HG02588 (cell line): ENCODE measurements around the gene GMCL2.
"Not testable (repeated sequence)": the region's sequence is repeated elsewhere in the genome, so short reads cannot be mapped to it uniquely, and the experiment has no call there.

Experiments
- ATAC-seq: cut with Tn5 transposase; IDR thresholded peaks from one replicate; pipeline ENCODE4 v1.9.1; 2021; ENCODE audit warnings: mild to moderate bottlenecking, moderate library complexity; ENCODE audit not compliant: unreplicated experiment

GMCL2 gene

GRCh38 chr5:178207183-178207916 is 20.2 kb upstream of the GMCL2 start:
- no peak for ATAC-seq

DNA sequence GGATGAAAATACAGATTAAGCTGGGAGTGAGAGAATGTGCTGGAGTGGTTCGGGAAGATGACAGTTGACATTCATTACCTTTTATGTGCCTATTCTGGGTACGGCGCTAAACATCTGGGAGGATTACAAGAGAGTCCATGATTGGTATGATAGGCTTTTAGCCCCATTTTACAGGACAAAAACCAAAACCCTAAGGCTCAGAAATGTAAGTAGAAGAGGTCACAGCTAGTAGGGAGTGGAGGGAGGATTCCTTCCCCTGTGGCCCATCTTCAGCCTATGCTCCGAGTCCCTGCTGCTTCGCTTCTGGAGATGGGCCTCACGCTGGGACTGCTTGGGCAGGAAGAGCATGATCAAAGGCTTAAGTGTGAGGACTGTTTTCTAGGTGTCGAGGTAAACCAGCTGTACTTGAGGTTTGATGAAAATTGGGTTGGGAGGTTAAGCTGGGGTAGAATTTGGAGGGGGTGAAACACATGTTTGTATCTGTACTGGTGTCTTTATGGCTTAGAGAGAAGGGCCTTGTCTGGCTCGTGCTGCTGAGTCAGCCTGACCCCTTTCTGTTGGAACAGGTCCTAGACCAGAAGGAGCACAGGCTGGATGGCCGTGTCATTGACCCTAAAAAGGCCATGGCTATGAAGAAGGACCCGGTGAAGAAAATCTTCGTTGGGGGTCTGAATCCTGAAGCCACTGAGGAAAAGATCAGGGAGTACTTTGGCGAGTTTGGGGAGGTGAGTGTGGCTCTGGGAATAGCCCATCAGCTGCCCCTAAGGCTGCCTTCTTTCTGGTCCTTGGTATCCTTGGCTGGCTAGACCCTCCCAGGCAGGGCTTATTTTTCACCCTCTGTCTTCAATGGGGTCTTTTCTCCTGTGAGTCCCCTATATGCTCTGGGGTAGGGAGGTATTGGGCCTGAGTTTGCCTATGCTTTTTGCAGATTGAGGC is 19.3 kb upstream of the GMCL2 start:
- no peak for ATAC-seq

GRCh38 chr5:178205749-178206047 is 18.5 kb upstream of the GMCL2 start:
- ATAC-seq, result no peak

GRCh38 chr5:178204935-178205748 is 18.0 kb upstream of the GMCL2 start:
- peak; percentile 45 for ATAC-seq

GRCh38 chr5:178204182-178204934 is 17.2 kb upstream of the GMCL2 start, which contains the start of gene HNRNPAB:
TSS of gene HNRNPAB (plus strand) at chr5:178204533. CDS start at chr5:178204838, 305 bp downstream.
- ATAC-seq, result peak; percentile 81

- ATAC-seq, result no peak
These were observed 16.6 kb upstream of the GMCL2 start for GRCh38 chr5:178203670-178204181.

- ATAC-seq, result no peak
These were observed 15.4 kb upstream of the GMCL2 start for GRCh38 chr5:178202541-178202940.

GRCh38 chr5:178201927-178202235 is 14.7 kb upstream of the GMCL2 start:
- no peak for ATAC-seq

DNA sequence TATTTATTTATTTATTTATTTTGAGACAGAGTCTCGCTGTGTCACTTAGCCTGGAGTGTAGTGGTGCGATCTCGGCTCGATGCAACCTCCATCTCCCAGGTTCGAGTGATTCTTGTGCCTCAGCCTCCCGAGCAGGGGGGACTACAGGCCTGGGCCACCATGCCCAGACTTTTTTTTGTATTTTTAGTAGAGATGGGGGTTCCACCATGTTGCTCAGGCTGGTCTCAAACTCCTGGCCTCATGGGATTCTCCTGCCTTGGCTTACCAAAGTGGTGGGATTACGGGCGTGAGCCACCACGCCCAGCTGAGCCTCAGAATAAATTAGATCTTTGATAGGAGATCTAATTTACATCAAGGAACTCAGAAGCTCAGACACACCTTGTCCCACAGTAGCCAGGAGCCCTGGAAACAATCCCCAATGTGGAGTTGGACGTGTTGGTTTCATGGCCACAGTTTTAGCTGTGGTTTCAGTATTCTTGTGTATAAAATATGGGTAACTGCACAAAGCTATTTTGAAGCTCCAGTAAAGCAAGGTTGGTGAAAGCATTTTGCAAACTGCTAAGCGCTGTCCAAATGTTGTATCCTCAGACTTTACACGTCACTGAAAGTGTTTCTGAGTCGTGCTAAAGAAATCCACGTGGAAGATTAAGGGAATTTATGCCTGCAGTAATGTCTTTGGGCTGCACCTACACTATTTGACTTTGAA is 14.2 kb upstream of the GMCL2 start:
- no peak for ATAC-seq

- no peak for ATAC-seq
These were observed 12.6 kb upstream of the GMCL2 start for GRCh38 chr5:178199581-178200434.

DNA sequence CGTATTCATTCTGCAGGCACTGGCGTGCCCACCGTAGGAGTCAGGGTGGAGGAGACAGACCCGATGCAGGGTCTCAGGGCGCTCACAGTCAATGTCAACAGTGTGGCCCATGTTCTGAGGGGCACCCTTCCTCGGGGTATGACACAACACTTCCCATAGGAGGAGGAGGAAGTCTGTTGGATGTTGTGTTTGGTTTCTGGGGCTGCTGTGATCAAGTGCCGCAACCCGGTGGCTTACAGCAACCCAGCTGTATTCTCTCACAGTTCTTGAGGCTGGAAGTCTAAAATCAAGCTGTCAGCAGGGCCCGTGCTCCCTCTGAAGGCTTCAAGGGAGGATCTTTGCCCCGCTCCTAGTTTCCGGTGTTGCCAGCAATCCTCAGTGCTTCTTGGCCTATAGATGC is 11.5 kb upstream of the GMCL2 start:
- ATAC-seq, result no peak

DNA sequence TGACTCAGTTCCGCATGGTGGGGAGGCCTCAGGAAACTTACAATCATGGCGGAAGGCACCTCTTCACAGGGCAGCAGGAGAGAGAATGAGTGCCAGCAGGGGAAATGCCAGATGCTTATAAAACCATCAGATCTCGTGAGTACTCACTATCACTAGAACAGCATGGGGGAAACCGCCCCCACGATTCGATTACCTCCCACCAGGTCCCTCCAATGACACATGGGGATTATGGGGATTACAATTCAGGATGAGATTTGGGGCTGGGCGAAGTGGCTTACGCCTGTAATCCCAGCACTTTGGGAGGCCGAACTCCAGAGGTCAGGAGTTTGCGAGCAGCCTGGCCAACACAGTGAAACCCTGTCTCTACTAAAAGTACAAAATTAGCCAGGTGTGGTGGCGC is 11.0 kb upstream of the GMCL2 start:
- ATAC-seq, result not testable (repeated sequence)

- no peak for ATAC-seq
These were observed 9.8 kb upstream of the GMCL2 start for GRCh38 chr5:178196986-178197385.

- no peak for ATAC-seq
These were observed 9.2 kb upstream of the GMCL2 start for GRCh38 chr5:178196281-178196812.

GRCh38 chr5:178194026-178194425 is 6.9 kb upstream of the GMCL2 start:
- ATAC-seq, result no peak

GRCh38 chr5:178193251-178193809 is 6.2 kb upstream of the GMCL2 start:
- no peak for ATAC-seq

- no peak for ATAC-seq
These were observed 5.6 kb upstream of the GMCL2 start for GRCh38 chr5:178192787-178193186.

DNA sequence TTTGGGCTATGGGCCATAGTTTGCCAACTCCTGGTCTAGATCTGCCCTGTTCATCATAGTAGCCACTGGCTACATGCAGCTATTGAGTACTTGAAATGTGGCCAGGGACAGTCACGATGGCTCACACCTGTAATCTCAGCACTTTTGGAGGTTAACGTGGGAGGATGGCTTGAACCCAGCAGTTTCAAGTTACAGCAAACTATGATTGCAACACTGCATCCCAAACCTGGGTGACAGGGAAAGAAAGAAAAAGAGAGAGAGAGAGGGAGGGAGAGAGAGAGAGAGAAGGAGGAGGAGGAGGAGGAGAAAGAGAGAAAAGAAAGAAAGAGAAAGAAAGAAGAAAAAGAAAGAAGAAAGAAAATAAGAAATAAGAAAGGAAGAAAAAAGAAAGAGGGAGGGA is 5.1 kb upstream of the GMCL2 start:
- no peak for ATAC-seq
